PFSK-1 (cell line): ENCODE measurements around the gene SNRPN.

Experiments
- POLR2AphosphoS5 ChIP-seq: IDR thresholded peaks from 2 replicates; pipeline ENCODE4 v1.6.1; 2012; ENCODE audit warnings: low read depth, mild to moderate bottlenecking, control low read depth, low read length, moderate library complexity
- REST ChIP-seq, 2 experiments: IDR thresholded peaks; 2 replicates each; pipeline versions ENCODE4 v1.6.1 to v1.8.0; 2011 to 2012; ENCODE audit warnings: low read depth in 2 of 2, low read length in 2 of 2, control low read depth in 1 of 2, inconsistent platforms in 1 of 2, mild to moderate bottlenecking in 1 of 2, moderate library complexity in 1 of 2; ENCODE audit not compliant: insufficient read depth in 1 of 2

GRCh38 chr15:24954783-24955530 is at the start of gene SNRPN, which contains the start of gene SNURF:
- TF ChIP-seq REST (IDR thresholded peaks at IDR 0.05; ENCODE audit: insufficient read depth in 1 of 2, low read depth in 2 of 2, low read length in 2 of 2) (no peak), POLR2AphosphoS5 (peak; percentile 71)
